ENCODE results near the gene AOPEP.
"Not testable (repeated sequence)": the region's sequence is repeated elsewhere in the genome, so short reads cannot be mapped to it uniquely, and the experiment has no call there.

AOPEP gene

DNA sequence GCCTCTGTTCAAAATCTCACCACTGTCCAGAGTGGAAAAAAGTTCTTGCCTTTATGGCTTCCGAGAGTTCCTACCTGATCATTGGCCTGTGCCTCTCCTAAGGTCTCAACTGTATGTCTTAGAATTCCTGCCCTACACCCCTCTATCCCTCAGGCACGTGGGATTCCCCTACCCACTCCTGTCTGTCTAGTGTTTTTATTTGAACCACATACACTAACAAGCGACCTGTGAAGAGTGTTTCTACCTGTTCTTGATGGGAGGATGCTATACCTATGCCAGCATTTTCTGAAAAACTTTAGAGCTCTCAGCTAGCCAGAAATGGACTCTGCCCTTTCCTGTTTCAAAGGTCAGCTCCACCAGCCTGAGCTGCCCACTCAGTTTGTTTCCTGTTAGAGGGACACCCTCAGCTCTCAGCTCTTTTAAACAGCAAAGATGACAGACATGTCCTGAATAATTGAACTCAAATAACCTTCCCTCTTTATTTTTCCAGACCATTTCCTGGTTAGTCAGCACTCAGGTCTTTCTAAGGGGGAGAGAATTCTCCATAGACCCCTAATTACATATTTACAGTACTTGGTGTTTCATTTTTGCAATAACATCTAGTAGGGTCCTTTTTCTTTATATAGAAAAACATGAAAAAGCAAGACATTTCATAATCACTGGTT, 214.8 kb downstream of the AOPEP start:
- DNase-seq: no peak

- DNase-seq: no peak
Observed at GRCh38 chr9:94944626-94945025, 218.1 kb downstream of the AOPEP start.

- DNase-seq: no peak
Observed at GRCh38 chr9:94945197-94946144, 219.0 kb downstream of the AOPEP start.

- DNase-seq: no peak
Observed at GRCh38 chr9:94946256-94946655, 219.8 kb downstream of the AOPEP start.

- no peak for DNase-seq
Observed at GRCh38 chr9:94948567-94949235, 222.2 kb downstream of the AOPEP start.

GRCh38 chr9:94949370-94949769, 222.9 kb downstream of the AOPEP start:
- no peak for DNase-seq

DNA sequence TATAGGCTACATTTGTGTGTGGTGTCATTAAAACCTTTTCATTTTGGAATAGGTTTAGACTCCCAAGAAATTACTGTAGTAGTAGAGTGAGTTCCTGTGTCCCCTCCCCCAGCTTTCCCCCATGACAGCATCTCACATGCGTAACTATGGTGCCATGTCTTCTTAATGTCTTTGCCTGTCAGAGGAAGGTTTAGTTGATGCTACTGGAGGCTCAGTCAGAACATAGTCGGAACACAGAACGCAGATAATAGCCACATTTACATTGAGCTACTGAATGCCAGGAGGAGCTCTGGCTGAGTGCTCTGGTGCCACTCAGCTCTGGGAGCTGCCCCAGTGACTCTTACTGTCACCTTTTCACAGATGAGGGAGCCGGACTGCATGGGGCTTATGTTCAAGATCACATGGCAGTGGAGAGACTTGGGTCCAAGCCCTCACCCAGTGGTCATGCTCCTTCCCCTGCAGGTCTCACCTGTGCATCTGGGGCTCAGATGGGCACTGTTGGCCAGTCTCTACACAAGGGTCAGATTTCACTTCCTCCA, 223.6 kb downstream of the AOPEP start:
- no peak for DNase-seq

DNA sequence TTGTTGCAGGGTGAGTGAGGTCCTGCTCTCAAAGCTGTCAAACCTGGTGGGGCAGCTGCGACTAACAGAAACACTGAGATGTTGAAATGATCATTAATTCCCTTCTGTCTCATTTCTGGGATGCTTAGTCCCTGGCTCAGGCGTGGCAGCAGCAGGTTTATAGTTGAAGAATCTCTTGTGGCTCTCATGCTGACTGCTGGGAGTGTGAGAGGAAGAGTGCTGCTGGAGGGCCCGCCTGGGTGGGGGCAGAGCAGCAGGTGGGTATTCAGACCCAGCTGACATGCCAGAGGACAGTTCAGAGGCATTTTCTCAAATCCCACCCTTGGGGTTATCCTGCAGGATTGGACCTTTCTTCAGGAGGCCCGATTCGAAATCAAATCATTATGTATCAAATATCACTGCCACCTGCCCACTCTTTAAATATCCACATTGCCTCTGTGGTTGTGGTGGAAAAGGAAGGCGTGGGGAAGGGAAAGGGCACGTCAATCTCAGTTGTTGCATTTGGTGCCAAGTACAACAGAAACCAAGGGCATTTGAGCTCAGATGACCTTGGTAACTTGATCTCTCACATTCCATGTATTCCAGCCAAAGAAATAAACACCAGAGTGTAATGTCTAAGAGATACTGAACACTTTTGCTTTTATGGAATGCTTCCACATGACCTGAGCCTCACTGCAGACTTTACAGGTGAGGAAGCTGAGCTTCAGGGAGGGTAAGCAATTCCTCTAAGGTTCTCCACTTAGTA, 224.3 kb downstream of the AOPEP start:
- no peak for DNase-seq

GRCh38 chr9:94951324-94952135, 225.0 kb downstream of the AOPEP start:
- no peak for DNase-seq

- DNase-seq: no peak
Observed at GRCh38 chr9:94952565-94953373, 226.3 kb downstream of the AOPEP start.

DNA sequence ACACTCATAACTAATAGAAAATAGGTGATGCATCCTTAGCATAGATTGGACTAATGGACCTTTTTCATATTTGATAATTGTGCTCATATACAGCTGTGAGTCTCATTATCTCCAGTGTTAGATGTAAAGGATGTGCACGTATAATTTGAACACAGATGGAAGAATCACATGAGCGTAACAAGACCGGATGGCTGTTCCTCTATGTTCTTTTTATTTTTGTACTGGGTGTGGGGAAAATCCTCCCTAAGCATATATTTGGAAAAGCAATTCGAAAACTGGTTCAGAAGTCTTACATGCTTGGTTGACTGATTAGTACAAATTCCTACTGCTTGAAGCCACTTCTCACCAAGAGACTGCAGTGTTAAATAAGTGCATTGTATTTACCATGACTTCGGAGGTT, 230.2 kb downstream of the AOPEP start:
- no peak for DNase-seq

- no peak for DNase-seq
Observed at GRCh38 chr9:94960964-94961363, 234.5 kb downstream of the AOPEP start.

- no peak for DNase-seq
Observed at GRCh38 chr9:94961870-94962269, 235.4 kb downstream of the AOPEP start.

DNA sequence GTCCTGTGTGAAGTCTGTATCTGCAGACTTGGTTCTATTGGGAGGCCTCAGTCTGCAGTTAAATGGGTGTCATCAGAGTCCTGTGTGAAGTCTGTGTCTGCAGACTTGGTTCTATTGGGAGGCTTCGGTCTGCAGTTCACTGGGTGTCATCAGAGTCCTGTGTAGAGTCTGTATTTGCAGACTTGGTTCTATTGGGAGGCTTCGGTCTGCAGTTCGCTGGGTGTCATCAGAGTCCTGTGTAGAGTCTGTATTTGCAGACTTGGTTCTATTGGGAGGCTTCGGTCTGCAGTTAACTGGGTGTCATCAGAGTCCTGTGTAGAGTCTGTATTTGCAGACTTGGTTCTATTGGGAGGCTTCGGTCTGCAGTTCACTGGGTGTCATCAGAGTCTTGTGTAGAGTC, 239.1 kb downstream of the AOPEP start:
- DNase-seq: not testable (repeated sequence)

DNA sequence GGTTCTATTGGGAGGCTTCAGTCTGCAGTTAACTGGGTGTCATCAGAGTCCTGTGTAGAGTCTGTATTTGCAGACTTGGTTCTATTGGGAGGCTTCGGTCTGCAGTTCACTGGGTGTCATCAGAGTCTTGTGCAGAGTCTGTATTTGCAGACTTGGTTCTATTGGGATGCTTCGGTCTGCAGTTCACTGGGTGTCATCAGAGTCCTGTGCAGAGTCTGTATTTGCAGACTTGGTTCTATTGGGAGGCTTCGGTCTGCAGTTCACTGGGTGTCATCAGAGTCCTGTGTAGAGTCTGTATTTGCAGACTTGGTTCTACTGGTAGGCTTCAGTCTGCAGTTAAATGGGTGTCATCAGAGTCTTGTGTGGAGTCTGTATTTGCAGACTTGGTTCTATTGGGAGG, 239.5 kb downstream of the AOPEP start:
- DNase-seq: not testable (repeated sequence)

DNA sequence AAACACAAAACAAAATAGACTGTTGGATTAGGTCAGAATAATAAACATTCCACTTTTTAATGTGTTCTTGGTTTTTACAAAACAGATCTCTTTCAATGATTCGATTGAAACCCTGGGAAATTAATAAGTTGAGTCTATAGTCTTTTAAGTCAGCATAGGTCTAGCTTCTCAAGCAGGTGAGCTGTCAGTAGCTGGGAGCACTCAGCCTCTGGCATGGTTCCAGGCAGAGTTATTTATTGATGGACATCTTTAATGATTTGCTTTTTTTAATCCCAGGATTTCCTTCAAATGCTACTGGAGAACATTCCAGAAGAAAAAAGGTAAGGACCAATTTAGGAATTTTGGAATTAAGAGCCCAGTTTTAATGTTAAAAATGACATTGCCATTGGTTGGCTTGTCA, 241.0 kb downstream of the AOPEP start:
- no peak for DNase-seq

GRCh38 chr9:94971378-94972131, 245.1 kb downstream of the AOPEP start:
- DNase-seq: no peak

DNA sequence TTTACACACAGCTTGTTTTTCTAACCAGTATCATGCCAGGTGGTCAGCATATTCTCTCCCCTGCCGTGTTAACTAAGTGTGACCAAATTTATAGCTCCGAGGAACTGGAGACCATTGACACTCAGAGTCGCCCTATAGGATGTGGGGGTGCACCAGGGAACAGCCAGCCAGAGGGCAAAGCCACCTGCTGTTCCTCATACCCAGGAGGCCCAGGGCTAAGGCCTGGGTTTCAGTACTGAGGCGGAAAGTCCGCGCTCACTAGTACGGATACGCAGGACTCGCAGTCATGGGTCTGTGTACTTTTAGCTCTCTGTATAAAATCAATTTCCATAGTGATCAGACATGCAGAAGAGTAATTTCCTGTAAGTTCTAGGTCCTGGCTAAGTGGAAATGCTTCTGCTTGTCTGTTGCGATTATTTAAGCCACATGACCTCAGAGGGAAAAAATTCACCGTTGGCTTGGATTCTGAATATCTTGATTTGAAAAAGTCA, 247.0 kb downstream of the AOPEP start:
- no peak for DNase-seq

DNA sequence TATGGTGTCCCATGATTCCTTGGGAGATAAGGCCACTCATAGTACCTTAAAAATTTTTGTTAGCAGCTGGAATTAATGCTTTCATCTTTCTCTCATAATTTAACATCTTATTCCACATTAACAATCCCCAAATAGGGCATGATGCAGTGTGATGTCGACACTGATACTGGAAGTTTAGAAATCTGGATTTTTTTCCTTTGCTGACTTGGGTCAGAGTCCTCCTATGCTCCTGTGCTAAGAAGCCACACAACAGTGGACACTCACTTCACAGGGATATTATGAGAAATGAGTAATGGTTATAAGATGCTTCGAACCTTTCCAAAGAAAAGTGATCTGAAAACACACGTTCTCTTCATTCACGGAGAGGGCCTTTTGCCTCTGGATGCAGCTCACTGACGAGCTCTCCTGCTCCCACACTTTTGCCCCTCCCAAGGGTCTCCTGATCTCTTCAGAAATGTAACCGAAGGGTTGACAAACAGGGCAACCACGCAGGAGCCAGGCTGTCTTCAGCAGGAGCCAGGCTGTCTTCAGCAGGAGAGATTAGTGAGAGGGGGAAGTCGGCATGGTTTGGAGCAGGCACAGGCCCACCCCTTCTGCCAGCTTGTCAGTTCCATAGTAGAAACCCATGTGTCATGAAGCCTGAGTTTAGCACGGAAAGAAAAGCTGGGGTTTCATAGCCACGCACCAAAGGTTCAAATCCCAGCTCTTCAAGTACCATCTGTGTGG, 247.8 kb downstream of the AOPEP start:
- DNase-seq: no peak

Data from GF-D8 (cell line).